NK-92 (cell line): Measurements from ENCODE around the gene GPR183.

Source experiments
- DNase-seq: peaks from one replicate; lab custom pipeline; 2025; ENCODE audit not compliant: unreplicated experiment; lab: John Stamatoyannopoulos, UW

The GPR183 gene

DNA sequence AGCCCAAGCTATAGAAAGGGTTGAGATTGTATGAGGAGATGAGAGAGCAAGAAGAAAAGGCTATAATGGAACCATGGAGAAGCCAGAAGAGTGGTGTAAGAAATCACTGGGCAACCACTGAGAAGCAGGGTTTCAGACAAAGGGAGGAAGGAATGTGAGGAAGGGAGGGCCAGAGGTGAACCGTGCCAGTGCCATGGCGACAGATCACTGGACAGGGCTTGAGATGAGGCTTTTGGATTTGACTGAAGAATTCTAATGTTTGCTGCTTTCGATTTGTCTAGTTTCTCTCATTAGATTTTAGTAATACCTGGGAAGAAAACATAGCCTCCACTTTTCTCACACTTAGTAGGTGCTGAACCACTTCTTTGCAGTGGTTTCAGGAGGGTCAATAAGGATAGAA lies 6.3 kb upstream of the GPR183 start:
- no peak for DNase-seq

DNA sequence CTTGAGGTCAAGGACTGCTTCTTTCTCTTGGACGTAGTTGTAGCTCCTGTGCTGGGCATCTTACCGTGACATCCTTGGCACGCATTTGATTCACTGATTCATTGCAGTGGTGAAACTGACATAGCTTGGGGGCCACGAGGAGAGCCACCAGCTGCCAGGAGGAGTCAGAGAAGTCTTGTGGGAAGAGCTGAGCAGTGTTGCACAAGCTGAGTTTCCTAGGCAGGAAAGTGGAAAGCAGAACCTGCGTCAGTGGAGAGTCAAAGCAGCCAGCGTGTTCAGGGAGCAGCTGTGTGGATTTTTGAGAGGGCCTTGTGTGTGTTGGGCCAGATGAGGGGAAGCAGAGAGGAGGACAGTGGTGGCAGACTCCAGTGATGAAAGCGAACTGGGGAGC lies 5.3 kb upstream of the GPR183 start:
- no peak for DNase-seq

DNA sequence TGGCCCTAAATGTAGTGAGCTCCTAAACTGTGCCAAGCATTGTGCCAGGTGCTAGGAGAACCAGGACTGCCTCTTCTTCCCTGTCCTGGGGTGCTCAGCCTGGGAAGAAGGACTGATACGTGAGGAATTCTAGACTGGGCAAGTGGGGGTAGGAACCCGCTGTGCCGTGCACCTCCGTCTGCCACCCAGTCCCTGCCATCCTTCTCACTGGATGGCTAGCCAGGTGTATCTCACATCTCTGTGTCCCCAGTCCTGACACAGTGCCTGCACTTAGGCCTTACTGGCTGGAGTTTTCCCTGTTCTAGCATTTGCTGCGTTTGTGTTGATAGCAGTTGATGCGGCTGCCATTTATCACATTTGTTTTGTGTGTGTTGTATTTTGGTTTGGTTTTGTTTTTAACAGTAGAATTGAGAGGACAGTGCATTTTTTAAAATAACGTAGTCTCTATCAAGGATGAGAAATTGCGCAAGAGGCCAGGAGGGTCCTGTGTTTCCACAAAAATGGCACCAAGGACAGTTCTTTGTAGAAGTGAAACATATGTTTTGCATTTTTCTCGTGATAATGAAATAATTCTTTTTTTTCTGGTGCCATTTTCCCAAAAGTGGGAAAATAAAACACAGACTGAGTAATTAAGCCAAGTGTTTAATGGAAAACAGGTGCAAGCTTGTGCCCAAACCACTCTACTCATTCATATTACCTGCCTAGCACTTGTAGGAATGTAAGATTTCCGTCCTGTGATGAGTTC lies 4.7 kb upstream of the GPR183 start:
- DNase-seq, result no peak

DNA sequence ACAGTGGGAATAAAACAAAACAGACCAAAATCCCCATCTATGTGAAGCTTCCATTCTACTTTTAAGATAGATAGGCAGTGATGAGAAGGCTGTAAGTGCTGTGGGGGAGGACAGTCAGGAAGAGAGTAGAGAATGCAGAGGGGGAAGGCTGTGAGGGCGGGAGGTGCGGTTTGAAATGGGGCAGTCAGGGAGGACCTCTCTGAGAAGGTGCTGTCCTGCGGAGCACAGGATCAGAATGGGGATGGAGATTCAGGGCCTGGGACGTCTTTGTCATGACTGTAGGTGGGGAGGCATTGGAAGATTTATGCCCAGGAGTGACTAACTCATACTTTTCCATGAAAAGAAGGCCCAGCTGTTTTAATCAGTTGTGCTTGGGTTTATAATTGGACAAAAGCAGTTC lies 3.9 kb upstream of the GPR183 start:
- DNase-seq, result no peak

DNA sequence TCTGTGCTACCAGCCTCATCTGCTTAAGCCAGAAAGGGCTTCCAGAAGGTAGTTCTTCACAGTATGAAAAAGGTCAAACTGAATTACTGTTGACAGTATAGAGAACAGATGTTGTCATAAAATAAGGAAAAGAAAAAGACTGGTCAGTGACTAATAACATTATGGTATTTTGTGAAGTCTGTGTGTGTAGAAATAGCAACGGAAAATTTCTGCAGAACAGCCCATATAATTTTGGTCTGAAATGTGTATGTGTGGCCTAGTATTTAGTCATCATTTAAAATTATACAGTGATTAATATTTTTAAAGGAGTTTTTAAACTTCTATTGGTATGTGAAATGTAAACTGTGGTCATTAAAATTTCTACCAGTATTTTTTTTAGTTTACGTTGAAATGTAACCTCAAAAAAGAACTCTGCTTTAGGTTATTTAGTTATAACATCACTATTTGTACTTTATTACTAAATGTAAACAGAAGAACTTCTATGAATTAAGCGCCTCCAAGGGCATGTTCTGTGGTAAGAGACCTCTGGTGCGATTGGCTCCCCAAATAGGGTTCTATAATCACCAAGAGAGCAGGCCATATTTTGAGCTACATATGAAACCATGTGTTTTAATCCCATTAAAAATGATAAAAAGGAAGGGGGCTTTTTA lies 3.3 kb upstream of the GPR183 start:
- no peak for DNase-seq

DNA sequence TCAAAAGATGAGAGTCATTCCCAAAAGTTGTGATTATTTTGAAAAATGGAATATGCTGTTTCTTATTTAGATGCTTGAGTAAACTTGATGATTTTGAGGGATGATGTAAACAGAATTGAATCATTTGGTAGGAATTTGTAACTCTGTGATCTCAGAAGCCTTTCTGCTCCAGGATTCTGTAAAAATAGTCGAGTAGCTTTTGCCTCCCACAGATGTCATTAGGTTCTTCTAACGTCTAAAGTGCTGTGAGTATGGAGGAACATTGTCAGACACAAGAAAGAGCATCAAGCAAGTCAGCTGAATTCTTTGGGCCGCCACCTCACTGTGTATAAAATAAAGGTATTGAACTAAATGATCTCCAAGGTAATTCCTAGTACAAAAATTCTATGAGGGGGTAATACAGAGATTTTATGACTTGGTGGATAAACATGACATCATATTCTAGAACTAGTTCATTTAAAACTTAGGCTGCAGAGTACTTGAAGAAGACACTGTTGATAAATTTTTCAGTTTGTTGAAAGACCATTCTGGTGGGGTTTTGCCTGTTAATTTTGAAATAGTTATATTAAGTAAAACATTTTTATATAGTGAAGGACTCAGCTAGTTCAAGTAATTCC lies 1.4 kb upstream of the GPR183 start:
- no peak for DNase-seq

DNA sequence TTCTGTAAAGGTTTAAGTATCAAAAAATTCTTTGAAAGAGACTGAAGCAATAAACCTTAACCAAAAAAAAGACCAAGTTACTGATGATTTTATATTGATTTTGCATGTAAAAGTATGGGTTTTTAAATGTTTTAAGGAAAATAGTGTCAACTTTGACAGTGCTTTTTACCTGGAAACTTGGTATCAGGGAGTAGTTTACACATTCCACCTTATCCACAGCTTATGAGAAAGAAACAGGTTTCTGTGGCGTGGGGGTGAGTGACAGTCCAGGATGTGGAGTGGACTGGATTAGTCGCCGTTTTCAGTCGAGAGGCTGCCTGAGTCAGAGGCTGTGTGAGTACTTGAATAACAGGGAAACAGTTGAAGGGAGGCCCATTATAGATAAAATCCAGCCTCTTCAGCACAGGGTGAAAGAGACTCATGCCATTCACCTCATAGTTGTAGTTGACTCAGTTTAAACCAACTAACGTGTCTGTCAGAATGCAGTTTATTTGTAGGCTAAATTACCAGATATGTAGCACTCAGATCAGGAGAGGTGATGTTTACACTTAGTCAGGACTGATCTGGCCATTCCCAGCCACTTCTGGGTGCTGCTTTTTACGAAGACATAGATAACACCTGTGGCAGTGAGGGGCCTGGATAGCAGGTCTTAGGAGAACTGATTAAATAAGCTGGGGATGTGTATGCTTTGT lies 595 bp upstream of the GPR183 start:
- no peak for DNase-seq

DNA sequence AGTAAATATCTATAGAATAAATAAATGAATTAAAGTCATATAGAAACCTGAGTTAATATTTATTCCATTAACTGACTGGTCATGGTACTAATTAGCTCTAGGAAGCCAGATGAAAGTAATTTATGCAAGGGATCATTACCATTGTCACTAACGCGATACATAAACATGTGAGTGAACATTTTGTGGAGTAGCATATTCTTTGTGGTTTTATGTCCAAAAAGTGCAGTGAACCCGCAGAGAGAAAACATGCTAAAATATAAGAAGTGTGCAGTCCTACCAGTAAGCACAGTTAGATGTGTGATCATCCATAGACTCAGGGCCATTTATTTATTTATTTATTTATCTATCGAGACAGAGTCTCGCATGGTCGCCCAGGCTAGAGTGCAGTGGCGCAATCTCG lies 1.6 kb downstream of the GPR183 start:
- DNase-seq, result no peak

DNA sequence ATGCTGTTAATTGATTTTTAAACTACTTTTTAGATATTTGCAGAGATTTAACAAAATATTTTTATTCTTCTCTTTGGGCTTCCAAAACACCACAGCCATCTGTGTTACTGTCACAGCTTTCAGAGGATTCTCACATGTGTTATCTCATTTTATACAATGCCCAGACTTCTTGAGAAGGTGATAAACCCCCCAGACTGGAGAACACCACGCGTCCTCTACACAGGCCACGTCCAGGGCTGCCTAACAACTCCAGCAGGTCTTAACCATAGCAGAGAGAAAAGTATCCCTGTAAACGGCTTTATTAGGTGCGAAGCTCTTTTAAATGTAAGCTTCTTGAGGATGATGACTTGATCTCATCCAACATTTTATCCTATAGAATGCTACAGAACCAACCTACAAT lies 2.0 kb downstream of the GPR183 start:
- no peak for DNase-seq

DNA sequence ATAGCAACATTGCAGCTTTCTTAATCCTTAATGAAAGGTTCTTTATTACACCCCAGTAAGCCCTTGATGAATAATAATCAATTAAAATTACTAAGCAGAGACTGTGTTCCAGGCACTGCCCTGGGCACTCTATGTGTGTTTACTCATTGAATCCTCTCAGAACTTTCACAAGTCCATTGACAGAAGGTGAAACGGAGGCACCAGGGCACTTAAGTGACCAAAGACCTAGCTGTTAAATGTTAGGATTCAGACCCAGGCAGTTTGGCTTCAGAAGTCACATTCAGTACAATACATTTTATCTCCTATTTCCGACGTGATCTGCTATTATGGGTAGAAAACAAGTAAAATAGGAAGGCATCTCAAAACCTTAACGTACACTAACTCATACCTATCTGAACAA lies 2.7 kb downstream of the GPR183 start:
- no peak for DNase-seq

DNA sequence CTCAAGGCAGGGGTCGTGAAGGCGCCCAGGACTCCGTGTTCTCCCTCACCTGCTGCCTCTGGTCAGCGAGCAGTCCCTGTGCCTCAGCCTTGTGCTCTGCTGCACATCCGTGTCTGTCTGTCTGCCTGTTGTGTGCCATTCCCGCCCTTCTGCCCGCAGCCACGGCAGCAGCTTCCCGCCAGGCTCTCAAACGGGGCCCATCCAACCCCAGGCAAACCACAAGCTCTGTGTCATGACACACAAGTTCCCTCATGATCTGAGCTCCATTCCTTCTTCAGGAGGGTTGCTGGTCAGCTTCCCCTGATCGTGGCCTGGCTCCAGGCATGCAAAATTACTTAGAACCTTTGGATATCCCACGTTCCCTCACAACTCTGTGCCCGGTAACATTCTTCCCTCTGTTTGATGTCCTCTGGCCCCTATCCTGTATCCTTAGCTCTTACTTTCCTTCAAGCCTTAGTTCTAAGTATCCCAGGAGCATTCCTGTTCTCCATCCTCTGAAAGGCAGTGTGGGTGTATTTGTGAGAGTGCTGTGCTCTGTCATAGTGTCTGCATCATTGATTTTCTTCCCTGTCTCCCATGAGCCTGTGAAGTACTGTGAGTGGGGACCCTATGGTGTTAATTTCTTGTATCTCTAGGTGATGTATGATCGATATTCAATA lies 3.2 kb downstream of the GPR183 start:
- no peak for DNase-seq

DNA sequence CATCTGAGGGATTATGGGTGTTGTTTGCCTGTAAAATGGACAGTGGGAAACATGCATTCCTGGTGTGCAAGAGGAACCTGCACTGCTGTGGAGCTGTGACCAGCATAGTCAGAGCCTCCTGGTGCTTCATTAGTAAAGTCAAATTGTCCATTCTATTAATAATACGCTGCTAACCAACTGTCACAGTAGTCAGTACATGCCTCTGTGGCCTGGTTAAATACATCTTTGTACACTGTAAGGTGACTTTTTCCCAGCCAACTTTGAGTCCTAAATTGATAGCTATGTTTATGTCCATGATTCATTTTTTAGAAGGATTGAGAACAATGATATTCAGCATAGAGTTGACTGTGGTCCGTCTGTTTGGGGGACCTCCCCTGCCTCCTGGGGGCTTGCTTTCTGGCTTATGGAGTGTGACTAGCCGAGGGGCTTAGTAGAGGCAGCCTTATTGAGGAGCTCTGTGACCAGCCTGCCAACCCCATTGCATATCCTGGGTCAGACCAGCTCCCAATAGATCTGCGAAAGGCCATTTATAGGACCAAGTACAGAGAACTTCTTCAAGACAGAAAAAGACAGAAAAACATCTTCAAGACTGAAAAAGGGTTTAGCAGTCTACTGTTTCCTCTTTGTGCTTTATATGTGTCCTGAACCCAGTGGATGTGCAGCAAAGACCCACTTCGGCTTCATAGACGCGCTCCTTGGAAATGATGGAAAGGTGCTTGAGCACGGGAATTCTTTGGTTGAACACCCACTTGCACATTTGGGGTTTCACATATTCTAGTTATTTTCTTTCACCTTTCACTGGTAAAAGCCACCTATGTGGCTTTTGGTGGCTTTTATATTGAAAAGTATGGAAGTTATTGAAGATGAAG lies 4.3 kb downstream of the GPR183 start:
- DNase-seq, result no peak

DNA sequence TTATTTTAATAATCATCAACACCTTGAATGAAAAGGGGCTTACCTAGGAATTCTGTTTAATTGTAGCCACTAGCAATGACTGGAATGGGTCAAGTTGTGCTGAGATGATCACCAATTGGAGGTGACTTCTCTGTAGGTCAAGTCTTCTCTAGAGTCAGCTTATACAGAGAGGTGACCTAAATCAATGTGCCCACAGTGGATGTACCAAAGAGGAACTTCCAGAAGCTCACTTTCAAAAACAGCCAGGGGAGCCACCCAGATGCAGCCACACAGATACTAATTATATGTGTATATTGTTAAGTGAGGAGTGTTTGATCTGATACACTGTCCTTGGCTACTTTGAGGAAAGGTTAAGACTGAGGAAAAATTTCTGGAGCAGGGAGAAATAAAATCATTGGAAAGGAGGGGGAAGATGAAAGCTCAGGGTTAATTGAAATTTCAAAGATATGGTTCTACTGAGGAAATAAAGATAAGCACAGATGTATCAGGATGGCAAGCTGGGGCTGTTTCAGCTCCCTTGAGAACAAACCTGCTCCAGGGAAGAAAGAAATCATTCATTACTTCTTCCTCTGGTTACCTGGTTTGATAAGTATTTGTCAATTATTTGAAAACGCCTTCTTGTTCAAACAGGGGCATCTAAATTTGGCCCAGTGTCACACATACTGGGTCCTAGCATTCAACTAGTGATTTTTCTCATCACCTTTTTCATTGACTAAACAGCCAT lies 5.1 kb downstream of the GPR183 start:
- no peak for DNase-seq

DNA sequence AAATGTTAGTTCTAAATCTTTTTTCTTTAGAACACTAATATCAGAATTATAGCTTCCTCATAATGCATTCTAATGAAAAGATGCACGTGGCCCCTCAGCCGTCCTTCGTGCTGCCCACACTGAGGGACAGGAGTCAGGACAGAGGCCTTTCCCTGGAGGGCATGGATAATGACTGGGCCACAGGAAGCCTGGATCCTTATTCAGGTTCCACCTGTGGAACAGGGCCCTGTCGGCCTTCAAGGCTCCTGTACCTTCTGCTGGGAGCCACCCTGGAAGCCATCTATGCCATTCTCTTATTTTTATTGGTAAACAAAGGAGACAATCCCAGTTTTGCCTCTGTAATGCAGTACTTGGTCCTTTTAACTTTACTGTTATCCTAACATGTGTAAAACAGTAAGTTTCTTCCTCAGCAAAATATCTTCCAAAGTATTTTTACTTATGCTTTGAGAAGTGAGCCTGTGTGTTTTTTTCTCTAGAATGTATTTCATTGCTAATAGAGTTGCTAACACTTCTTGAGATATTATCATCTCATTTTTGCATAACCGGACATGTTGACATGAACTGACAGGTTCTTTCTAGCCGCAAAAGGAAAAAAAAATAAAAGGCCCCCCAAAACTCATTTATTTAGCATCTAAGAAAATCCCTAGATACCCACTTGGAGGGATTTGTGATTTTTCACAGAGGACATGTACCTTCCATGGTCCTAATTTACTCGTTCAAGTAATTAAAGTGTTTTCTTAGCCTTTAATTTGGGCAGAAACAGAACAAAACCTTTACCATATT lies 6.0 kb downstream of the GPR183 start:
- DNase-seq, result no peak

DNA sequence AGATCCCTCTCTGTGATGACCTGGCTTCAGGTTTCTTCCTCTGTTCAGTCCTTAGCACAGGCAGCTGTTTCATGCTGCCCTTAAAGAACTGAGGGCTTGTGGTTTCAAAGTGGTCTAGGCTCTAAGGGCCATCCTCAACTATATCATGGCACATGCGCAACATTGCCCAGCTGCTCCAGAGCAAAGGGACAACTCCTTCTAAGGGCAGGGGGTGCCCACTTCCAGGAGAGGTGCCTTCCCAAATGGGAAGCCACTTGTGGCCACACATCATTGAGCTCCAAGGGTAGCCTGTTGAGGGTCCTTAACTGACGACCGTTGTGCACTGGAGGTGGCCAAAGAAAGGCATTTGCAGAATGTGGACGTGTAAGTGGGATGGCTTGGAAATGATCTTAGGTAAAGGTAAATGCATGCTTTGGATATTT lies 7.3 kb downstream of the GPR183 start:
- no peak for DNase-seq

DNA sequence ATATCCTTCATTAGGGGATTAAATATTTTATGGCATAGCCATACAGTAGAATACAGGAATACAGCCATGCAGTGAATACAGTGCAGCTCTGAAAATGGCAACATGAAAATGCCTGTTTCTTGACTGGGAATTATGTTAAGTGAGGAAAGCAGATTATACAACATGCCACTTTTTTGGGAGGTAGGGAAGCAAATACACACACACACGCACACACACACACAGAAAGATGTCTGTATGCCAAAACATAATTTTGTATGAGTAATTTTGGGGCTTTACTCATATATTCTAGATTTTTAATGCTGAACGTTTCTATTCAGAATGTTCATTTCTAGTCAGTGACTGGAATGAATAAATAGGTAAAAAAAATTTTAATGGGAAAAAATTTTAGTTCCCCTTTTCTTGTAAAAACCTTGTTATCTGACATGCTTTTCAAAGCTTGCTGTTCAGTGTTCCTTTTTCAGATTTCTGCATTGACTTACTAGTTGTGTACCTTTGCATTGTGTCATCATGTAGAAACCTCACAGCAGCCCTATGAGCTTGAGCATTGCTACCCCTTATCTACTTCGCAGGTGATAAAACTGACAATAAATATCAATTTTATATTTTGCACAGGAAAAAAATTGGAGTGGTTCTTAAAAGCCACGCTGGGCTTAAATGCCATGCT lies 7.8 kb downstream of the GPR183 start:
- DNase-seq, result no peak

DNA sequence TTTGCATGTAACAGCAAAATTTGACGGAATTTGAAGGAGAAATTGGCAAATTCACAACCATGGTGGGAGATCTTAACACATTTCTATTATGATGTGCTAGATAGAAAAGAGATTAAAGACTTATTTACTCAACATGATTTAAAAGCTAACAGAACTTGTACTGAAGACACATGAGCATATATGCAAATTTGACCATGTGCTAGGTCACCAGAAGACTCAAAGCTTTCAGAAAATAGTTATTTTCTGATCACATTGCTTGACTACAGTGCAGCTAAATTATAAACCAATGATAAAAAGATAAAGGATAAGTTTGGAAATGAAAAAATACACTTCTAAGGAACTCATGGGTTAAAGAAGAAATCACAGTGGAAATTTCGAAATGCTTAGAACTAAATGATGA lies 9.1 kb downstream of the GPR183 start:
- DNase-seq, result no peak

DNA sequence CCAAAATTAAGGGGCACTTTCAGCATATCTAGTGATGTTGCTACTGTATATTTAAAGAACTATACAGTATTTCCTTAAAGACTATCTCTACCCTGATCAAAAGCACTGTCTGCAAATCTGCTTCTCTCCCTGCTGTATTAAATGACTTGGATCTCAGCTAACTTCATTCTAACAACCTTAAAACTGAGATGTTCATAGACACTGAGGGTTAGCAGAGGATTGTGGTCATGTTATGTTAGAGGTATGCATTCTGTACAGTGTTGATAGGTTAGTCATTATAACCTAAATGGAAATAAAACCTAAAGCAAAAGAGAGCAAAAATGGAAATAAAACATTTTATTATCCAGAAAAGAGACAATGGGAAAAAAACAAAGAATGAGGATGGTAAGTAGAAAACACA lies 9.9 kb downstream of the GPR183 start:
- DNase-seq, result no peak

DNA sequence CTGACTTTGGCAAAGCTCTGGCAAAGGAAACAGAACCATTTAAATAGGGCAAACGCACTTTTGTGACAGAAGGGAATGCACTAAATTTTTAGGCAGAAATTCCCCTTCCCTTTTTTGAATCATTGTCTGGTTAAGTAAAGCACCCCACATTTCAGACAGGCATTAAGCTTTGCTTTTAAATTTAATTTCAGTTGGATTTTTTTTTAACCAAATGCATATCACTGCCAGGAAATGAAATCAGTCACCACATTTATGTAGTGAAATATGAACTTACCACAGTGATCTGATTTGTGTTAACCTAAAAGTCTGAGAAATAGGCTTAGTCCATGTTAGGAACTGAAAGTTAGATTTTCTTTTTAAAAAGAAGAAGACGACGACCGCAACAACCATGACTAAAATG lies 10.8 kb downstream of the GPR183 start:
- no peak for DNase-seq
